GM12873 (cell line): ENCODE measurements around the gene STX18.

Experiments
- TF ChIP-seq, protein P1 (sequence below): IDR thresholded peaks from 2 replicates; pipeline ENCODE4 v1.5.1; 2012; ENCODE audit warnings: low read depth, mild to moderate bottlenecking, moderate library complexity, low read length, control low read depth; ENCODE audit not compliant: insufficient read depth; ENCODE audit errors: missing control alignments

STX18 gene

DNA sequence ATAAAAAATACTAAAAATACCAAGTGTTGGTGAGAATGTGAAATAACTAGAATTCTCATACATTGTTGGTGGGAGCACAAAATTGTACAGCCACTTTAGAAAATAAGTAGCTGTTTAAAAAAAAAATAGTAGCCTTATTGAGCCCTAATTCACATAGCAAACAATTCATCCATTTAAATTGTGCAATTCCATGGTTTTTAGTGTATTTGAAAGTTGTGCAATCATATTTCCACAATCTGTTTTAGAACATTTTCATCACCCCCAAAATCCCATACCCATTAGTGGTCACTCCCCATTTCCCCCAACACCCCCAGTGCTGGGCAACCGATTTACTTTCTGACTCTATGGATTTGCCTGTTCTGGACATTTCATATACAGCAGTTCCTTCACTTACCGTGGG is 37.1 kb downstream of the STX18 start:
- TF ChIP-seq, protein P1, sequence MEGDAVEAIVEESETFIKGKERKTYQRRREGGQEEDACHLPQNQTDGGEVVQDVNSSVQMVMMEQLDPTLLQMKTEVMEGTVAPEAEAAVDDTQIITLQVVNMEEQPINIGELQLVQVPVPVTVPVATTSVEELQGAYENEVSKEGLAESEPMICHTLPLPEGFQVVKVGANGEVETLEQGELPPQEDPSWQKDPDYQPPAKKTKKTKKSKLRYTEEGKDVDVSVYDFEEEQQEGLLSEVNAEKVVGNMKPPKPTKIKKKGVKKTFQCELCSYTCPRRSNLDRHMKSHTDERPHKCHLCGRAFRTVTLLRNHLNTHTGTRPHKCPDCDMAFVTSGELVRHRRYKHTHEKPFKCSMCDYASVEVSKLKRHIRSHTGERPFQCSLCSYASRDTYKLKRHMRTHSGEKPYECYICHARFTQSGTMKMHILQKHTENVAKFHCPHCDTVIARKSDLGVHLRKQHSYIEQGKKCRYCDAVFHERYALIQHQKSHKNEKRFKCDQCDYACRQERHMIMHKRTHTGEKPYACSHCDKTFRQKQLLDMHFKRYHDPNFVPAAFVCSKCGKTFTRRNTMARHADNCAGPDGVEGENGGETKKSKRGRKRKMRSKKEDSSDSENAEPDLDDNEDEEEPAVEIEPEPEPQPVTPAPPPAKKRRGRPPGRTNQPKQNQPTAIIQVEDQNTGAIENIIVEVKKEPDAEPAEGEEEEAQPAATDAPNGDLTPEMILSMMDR: no peak

DNA sequence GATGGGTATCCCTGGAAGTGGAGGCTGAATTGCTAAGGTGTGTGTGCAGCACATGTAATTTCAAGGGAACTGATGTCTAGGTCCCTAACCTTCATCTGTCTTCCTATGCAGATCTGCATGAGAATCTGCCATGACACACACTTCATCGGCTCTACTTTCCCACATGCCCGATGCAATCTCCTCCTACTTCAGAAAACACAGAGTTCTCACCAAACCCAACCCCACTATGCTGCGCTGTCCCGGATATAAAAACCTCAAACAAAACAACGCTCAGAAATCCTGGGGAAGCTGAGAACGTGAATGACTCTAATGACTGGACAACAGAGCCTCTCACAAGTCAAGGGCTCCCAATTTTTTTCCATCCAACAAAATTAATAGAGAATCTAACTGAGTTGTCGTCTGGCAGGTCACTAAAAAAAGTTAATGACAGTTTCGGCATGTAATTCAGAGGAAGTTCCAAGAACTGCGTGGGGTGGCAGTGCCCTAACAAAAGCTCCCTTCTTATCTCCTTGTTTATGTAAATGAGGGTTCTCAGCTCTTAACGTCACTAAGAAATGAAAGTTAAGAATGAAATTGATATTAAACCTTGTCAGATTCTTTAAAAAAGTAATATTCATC is 39.0 kb downstream of the STX18 start:
- TF ChIP-seq, protein P1: no peak

DNA sequence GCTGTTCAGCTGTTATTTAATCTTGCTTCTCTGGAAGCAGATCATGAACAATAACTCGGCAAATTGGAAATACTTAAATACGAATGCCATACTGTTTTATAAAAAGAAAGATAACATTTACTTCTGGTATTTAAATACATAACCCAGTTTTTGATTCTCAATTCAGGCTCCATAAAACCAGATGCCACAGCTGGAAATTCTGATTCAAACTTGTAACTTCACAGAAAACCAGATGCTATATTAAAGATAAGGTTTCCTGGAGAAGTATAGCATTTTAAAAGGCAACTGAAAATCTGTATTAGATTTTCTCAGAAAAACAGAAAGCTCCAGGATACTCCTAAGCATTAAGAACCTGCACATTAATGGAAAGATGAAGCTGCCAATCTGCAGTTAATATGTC is 40.2 kb downstream of the STX18 start:
- TF ChIP-seq, protein P1: no peak

DNA sequence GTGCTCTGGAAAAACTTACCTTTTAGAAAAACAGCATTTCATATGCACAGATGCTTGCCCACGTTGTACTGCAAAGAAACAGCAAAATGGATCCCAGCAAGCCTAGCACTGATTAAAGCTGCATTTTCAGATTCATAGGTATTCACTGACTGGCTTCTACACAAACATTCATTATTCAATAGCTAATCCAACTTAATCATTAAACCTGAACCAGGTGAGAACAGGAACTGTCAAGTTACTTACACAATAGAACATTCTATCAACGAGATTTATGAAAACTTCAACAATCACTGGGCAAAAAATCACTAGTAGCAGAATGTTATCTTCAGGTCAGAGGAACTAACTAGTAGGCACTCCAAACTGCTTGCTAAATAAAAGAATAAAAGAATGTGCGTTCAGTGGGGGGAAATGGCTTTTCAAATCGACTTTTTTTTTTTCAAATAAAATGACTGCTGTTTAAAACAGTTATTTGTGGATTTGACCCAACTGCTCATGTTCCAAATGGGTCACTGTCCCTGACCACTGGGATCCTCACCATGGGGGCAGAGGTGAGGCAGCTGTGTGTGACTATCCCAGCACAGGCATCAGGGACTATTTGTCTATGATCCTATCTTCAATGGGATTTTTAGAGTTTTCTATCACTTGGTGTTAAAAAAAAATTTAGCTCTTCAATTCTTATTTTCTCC is 42.3 kb downstream of the STX18 start:
- TF ChIP-seq, protein P1: no peak

DNA sequence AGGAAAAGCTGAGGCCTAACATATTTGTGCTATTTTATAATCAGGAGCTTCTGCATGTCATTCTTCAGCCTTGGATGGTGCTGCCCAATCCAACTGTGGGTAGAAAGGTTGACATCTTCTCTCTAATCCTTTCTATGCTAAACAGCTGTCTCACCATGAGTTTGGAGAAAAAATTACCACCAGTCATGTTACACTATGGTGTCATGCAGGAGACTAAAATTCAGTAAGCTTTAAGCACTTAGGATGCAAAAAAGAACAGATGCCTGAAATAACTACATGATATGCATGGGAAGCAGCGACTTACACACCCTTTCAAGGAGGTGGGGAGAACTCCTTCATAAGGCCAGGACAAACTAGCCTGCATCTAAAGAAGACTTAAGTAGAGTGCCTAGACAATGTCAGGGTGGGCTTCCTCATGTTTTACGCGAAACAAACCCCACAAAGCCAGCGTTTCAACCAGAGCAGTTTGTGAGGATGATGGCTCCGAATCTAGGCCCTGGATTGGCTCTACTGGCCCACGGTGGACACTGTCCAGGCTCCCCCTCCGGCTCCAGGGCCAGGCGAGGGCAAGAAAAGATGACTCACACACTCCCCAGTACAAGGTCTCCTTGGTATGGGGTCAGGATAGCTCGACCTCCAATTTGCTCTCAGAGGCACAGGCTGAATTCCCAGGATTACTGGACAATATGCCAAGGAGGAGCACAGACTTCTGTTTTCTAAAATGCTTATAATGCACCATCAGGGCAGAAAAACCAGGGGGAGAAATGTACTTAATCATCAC is 45.1 kb downstream of the STX18 start:
- TF ChIP-seq, protein P1: no peak

DNA sequence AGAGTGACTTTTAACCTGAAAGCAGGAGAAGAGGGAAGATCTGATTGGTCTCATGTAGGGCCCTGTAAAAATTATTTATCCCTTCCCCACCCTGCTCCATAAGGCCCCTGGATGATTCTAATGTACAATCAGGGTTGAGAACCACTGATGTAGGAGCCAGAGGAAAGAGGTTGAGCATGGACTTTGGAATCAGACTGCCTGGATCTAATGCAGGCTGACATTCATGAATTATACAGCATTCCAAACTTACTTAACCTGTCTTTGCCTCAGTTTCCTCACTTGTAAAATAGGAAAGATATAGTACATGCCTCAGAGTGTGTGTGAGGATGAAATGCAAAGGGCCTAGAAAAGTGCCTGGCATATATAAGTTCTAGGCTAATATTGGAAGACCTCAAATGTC is 47.0 kb downstream of the STX18 start:
- TF ChIP-seq, protein P1: no peak

DNA sequence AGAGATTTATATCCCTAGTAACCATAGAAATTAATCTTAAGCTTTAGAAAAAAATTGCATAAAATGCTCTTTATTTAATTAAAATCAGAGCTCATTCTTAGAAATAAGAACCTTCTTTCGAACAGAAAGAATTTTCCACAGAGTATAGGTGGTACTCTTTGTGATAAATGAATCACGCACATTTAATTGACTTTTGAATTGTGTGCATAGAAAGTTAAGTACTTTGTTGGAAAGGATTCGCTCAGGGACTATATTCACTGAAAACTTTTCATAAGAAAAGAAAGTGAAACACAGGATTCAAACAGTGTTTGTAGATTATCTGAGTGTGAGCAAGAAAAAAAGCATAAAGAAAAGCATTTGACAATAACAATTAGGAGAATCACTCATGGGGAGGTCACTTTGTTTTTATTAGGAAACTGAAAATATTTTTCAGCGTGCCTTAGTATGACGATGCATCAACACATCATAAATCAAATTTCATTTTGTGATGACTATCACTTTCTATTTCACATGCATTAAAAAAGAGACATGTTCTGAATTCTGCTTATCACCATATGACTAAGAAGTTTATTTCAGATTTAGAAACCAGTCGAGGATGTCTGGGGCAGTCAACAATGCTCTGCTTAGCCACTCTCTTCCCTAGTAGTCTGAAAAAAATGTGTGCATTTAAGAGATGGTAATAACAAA is 49.5 kb downstream of the STX18 start:
- TF ChIP-seq, protein P1: no peak
